ENCODE results near the gene ISOC2. TPM values are rescaled to one million over a fixed set of nuclear protein-coding genes. Genes with fewer than 3 reads are reported as not detected.

ISOC2 gene
- total RNA-seq, 2 experiments from 2014 or later: 35.7 to 37.5 TPM

- H3K27me3 Mint-ChIP-seq: no peaks in the 10 kb centered on the region
- DNase-seq: no peak
- peaks cover 19% of the 10 kb centered on the region for H3K4me1 Mint-ChIP-seq
- no peaks in the 10 kb centered on the region for H3K9me3 Mint-ChIP-seq
- H3K36me3 Mint-ChIP-seq: no peaks in the 10 kb centered on the region
- no peak overlapping the region for H3K27ac Mint-ChIP-seq
- H3K4me3 Mint-ChIP-seq: no peak overlapping the region
These were observed 12.0 kb upstream of the ISOC2 start for GRCh38 chr19:55473225-55474012.

GRCh38 chr19:55472463-55472862 lies 11.0 kb upstream of the ISOC2 start:
- H3K9me3 Mint-ChIP-seq: no peaks in the 10 kb centered on the region
- no peak for DNase-seq
- H3K27ac Mint-ChIP-seq: no peak overlapping the region
- peaks cover 15% of the 10 kb centered on the region for H3K4me1 Mint-ChIP-seq
- H3K4me3 Mint-ChIP-seq: no peak overlapping the region
- H3K36me3 Mint-ChIP-seq: no peaks in the 10 kb centered on the region
- no peaks in the 10 kb centered on the region for H3K27me3 Mint-ChIP-seq

GRCh38 chr19:55471266-55471665 lies 9.8 kb upstream of the ISOC2 start:
- Mint-ChIP-seq H3K4me3 (no peak overlapping the region), H3K4me1 (peaks cover 13% of the 10 kb centered on the region), H3K36me3 (no peaks in the 10 kb centered on the region), H3K27ac (no peak overlapping the region), H3K9me3 (no peaks in the 10 kb centered on the region), H3K27me3 (no peaks in the 10 kb centered on the region)
- no peak for DNase-seq

GRCh38 chr19:55468054-55468393 lies 6.6 kb upstream of the ISOC2 start:
- Mint-ChIP-seq H3K4me1 (peaks cover 3% of the 10 kb centered on the region), H3K27me3 (no peaks in the 10 kb centered on the region), H3K9me3 (no peaks in the 10 kb centered on the region), H3K36me3 (no peaks in the 10 kb centered on the region), H3K27ac (no peak overlapping the region), H3K4me3 (no peak overlapping the region)
- no peak for DNase-seq

- DNase-seq: peak; percentile 76
- Mint-ChIP-seq H3K4me1 (peaks cover 3% of the 10 kb centered on the region), H3K27me3 (no peaks in the 10 kb centered on the region), H3K36me3 (no peaks in the 10 kb centered on the region), H3K9me3 (no peaks in the 10 kb centered on the region), H3K4me3 (no peak overlapping the region), H3K27ac (no peak overlapping the region)
These were observed 6.0 kb upstream of the ISOC2 start for GRCh38 chr19:55467236-55468053.

- H3K27me3 Mint-ChIP-seq: no peaks in the 10 kb centered on the region
- no peak overlapping the region for H3K4me3 Mint-ChIP-seq
- DNase-seq: no peak
- H3K36me3 Mint-ChIP-seq: peaks cover 2% of the 10 kb centered on the region
- no peaks in the 10 kb centered on the region for H3K9me3 Mint-ChIP-seq
- peaks cover 10% of the 10 kb centered on the region for H3K4me1 Mint-ChIP-seq
- no peak overlapping the region for H3K27ac Mint-ChIP-seq
These were observed 4.8 kb upstream of the ISOC2 start for GRCh38 chr19:55466241-55466614.

- Mint-ChIP-seq H3K9me3 (no peaks in the 10 kb centered on the region), H3K4me3 (no peak overlapping the region), H3K27me3 (no peaks in the 10 kb centered on the region), H3K36me3 (peaks cover 2% of the 10 kb centered on the region), H3K4me1 (peaks cover 14% of the 10 kb centered on the region), H3K27ac (no peak overlapping the region)
- DNase-seq: no peak
These were observed 4.2 kb upstream of the ISOC2 start for GRCh38 chr19:55465460-55466240.

- Mint-ChIP-seq H3K4me1 (peaks cover 21% of the 10 kb centered on the region), H3K36me3 (peaks cover 2% of the 10 kb centered on the region), H3K27me3 (no peaks in the 10 kb centered on the region), H3K9me3 (no peaks in the 10 kb centered on the region), H3K27ac (no peak within 1 kb of the TSS), H3K4me3 (no peak within 1 kb of the TSS)
- DNase-seq: no peak
These were observed 3.2 kb upstream of the ISOC2 start, which contains the start of gene C19orf85 for GRCh38 chr19:55464662-55465054. C19orf85 (minus strand) TSS chr19:55464751; CDS start chr19:55464554, 197 bp downstream.

GRCh38 chr19:55464039-55464661 lies 2.7 kb upstream of the ISOC2 start:
- no peak overlapping the region for H3K4me3 Mint-ChIP-seq
- H3K4me1 Mint-ChIP-seq: peaks cover 21% of the 10 kb centered on the region
- H3K27ac Mint-ChIP-seq: no peak overlapping the region
- DNase-seq: no peak
- H3K36me3 Mint-ChIP-seq: peaks cover 2% of the 10 kb centered on the region
- no peaks in the 10 kb centered on the region for H3K9me3 Mint-ChIP-seq
- H3K27me3 Mint-ChIP-seq: no peaks in the 10 kb centered on the region

- Mint-ChIP-seq H3K27me3 (no peaks in the 10 kb centered on the region), H3K4me1 (peaks cover 21% of the 10 kb centered on the region), H3K9me3 (no peaks in the 10 kb centered on the region), H3K36me3 (peaks cover 2% of the 10 kb centered on the region), H3K27ac (no peak overlapping the region), H3K4me3 (no peak overlapping the region)
- no peak for DNase-seq
These were observed 2.2 kb upstream of the ISOC2 start for GRCh38 chr19:55463583-55464031.

GRCh38 chr19:55462722-55463121 lies 1.3 kb upstream of the ISOC2 start:
- Mint-ChIP-seq H3K27me3 (no peaks in the 10 kb centered on the region), H3K4me3 (peak overlapping the region; percentile 82), H3K9me3 (no peaks in the 10 kb centered on the region), H3K4me1 (peaks cover 18% of the 10 kb centered on the region), H3K36me3 (peaks cover 2% of the 10 kb centered on the region), H3K27ac (no peak overlapping the region)
- DNase-seq: no peak

GRCh38 chr19:55461974-55462626 lies 658 bp upstream of the ISOC2 start:
- Mint-ChIP-seq H3K4me3 (peak overlapping the region; percentile 82), H3K4me1 (peaks cover 18% of the 10 kb centered on the region), H3K27me3 (no peaks in the 10 kb centered on the region), H3K27ac (peak overlapping the region; percentile 83), H3K9me3 (no peaks in the 10 kb centered on the region), H3K36me3 (peaks cover 2% of the 10 kb centered on the region)
- no peak for DNase-seq

- Mint-ChIP-seq H3K36me3 (peaks cover 2% of the 10 kb centered on the region), H3K27me3 (no peaks in the 10 kb centered on the region), H3K9me3 (no peaks in the 10 kb centered on the region), H3K27ac (peak overlapping the region; percentile 83), H3K4me1 (peaks cover 18% of the 10 kb centered on the region), H3K4me3 (peak overlapping the region; percentile 82)
- DNase-seq: peak; percentile 50
These were observed 678 bp downstream of the ISOC2 start for GRCh38 chr19:55460670-55461258.

Measured in activated naive CD8-positive, alpha-beta T cell treated with anti-CD3 and anti-CD28 coated beads for 36 hours (primary cell).